HG03575 (cell line): ENCODE results near the gene ZIC2.

Source experiments
- ATAC-seq: cut with Tn5 transposase; IDR thresholded peaks from one replicate; pipeline ENCODE4 v1.9.1; 2021; ENCODE audit not compliant: unreplicated experiment, insufficient number of reproducible peaks, low FRiP score; ENCODE audit errors: extremely low read depth

Gene ZIC2

DNA sequence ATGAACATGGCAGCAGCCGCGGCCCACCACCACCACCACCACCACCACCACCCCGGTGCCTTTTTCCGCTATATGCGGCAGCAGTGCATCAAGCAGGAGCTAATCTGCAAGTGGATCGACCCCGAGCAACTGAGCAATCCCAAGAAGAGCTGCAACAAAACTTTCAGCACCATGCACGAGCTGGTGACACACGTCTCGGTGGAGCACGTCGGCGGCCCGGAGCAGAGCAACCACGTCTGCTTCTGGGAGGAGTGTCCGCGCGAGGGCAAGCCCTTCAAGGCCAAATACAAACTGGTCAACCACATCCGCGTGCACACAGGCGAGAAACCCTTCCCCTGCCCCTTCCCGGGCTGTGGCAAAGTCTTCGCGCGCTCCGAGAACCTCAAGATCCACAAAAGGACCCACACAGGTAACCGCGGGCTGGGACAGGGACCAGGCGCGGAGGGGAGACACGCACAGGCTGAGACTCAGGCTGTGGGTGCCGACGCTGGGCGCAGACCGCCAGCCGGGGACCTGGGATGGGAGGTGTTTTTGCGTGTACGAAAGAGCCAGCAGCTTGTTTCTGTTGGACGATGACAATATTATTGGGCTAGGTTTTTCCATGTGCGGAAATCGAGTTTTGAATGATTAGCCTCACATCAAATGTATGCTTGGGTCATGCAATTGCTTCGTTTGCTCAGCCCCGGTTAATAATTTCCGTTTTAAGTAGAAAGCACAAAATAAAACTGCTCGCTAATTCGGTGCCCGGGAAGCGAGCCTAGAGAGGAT, 1.3 kb downstream of the ZIC2 start:
- ATAC-seq = no peak

DNA sequence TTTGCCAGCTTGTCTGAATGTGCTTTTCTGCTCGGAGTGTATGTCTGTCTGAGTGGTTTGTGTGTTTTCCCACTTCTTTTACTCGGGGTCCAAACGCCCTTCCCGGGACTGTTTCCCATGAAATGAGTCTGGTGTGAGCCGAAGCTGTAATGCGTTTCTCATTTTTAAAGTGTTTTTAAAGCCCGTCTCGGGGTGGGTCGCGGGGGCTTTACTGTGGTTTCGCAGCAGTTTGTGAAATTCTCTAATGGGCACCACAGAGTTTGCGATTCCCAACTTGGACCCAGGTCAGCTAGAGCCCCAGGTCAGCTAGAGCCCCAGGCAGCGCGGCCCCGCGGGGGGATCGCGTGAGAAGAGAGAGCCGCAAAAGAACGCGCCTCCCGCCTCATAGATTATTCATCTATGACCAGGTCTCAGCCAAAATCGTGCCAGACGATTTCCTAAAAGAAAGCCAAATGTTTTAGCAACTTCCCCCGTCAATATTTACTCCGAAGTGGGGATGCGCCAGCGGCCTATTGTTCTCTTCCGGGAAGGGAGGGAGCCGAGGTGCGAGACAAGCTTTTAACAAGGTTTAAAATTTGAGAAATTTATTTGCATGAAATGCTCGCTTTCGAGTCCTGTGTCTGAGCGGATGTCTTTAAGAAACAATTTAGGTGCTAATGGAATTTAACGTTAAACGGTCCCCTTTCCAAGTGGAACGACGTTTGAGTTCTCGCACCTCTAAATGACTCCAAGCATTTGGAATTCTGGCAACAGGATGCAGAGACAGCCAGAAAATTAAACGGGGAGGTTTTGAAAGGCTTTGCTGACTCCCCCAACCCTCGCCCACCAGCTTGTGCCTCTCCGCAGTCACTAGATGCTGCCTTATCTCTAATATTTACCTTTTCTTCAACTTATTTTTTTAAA, 2.2 kb downstream of the ZIC2 start:
- no peak for ATAC-seq

DNA sequence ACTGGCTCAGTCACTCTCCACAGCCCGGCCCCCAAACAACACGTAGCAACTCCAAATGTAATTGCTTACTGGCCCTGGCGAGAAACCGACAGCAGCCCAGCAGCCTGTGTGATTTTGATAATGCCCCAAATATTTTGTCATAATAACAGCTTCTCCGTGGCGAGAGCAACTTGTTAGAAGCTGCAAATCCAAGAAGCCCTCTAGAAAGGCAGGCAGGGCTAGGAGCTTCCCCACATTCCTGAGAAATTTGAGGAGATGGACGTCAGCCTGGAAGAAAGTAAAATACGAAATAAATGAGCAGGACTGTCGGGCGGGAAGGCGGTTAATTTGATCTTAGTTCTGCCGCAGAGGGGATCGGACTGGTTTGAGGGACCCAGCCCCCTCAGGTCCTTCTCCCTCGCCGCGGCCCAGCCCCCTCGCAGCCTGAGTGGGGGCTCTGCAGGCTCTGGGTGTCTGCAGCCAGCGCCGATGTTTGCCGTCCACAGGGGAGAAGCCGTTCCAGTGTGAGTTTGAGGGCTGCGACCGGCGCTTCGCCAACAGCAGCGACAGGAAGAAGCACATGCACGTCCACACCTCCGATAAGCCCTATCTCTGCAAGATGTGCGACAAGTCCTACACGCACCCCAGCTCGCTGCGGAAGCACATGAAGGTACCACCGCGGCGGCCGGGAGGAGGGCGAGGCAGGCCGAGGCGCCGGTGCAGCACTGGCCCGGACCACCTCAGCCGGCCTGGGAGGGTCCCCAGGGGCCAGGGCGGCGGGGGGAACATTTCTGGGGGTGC, 3.1 kb downstream of the ZIC2 start:
- ATAC-seq = no peak

DNA sequence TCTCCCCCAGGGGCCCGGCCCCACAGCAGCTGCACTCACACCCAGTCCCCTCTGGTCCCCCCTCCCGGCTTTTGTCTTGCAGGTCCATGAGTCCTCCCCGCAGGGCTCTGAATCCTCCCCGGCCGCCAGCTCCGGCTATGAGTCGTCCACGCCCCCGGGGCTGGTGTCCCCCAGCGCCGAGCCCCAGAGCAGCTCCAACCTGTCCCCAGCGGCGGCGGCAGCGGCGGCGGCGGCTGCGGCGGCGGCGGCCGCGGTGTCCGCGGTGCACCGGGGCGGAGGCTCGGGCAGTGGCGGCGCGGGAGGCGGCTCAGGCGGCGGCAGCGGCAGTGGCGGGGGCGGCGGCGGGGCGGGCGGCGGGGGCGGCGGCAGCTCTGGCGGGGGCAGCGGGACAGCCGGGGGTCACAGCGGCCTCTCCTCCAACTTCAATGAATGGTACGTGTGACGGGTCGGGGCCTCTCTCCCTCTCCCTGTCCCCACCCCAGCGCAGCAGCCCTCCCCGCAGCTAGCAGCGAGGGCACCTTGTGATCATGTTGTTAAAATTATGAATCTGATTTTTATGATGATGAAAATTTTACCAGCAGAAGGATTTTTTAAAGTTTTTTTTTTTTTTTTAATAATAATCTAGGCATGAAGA, 3.8 kb downstream of the ZIC2 start:
- no peak for ATAC-seq

DNA sequence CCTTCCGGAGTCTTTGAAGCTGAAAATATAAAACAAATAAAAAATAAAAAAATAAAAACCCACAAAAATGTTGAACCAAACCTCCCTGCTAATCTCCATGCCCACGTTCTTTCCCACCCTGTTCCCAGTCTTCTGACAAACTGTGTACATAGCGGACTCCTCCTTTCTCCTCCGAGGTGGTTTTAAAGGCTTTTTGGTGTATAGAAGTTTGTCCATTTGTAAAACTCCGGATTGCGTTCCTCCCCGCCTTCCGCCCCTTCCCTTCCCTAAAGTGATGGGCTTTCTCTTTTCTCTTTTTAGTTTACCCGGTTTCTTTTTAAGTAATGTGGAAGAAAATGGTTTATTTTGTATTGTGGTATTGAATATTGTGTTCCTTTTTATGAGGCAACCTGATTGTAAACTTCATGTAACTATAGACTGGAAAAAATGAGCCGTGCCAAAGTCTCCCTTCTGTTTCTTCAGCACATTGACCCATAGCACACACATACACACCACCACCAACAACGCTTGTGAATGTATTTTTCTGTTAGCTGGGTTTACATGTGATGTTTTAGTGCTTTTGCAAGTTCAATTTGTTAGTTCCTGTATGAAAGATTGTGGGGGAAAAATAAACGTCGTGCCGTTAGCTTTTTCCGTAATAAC, 4.4 kb downstream of the ZIC2 start:
- ATAC-seq = no peak

DNA sequence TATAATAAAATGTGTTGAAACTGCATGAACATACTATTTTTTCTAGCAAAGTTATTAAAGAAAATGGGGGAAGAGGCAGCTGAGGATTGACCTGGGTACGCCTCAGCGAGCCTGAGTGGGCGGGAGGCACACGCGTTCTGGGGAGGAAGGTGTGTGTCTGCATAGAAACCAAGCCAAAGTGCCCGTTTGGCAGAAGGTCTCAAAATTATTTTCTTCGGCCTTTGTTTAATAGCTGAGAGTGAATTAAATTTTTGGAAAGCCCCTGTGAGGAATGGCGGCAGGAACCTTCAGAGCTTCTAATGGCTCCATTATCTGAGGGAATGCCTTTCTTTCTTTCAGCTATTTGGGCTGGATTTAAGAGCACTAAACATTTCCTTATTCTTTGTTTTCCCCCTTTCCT, 5.2 kb downstream of the ZIC2 start:
- ATAC-seq = no peak

DNA sequence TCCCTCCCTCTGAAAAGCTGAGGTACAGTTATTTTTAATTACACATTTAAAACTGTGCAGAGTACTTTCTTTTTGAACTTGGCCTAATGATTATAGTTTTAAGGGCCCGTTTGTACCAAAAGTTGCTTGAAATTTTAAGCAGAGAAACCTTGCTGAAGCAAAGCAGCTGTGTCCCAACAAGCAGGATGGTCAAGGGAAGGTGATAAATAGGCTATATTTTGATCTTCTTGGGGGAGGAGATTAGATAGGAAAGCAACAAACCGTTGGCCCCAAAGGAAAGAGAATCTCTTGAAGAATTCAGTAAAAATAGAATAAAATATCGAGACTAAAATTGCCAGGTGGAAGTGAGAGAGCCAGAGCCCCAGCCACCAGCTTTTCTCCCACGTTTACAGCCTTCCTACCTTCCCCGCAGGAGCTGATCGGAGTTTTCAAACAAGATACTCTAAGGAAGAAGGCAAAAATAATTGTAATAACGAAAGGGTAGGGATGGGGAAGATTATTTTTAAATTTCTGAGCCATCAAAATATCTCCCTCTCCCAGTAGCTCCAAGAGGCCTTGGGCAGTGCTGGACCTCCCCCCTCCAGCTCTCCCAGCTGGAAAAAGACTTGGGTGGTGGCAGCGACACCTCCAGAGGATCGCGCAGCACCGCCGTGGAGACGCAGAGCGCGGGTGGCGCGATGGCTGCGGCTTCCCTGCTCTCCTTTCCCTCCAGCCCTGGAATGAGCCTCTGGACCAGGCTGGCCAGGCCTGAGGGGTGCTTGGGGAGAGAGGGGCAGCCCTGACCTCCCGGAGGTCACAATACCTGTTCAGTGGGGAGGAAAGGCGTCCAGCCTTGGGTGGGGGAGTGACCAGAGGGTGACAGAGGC, 5.8 kb downstream of the ZIC2 start:
- no peak for ATAC-seq

DNA sequence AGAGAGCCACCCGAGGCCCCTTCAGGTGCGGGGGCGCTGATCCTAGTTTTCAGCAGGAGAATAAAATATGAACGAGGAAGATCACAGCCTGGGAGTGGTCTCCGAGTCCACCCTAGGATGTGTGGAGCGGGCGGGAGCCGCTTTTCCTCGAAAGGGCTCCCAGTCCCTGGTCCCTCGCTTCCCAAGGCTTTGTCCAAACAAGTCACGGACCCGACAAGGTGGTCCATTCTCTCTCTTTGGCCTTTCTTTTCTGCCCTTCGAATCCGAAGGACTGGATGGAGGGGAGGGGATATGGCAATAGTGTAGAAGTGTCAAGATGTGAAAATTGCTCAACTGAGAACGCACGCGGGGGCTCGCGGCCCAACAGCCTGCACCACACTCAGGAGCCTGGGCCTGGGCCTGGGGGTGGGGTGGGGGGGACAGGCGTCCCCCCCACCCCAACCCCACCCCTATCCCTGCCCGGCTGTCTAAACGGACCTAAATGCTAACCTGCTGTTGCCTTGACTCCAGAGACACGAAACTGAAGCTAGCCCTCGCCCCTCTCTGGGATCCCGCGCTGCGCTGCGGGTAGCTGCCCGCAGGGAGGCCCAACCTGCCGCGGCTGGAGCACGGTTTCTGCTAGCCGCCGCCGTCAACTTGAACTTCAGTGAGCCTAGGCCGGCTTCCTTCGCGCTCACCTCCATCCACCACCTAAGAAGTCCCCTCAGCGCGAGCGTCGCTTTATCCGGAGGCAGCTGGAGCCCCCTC, 7.1 kb downstream of the ZIC2 start:
- no peak for ATAC-seq

DNA sequence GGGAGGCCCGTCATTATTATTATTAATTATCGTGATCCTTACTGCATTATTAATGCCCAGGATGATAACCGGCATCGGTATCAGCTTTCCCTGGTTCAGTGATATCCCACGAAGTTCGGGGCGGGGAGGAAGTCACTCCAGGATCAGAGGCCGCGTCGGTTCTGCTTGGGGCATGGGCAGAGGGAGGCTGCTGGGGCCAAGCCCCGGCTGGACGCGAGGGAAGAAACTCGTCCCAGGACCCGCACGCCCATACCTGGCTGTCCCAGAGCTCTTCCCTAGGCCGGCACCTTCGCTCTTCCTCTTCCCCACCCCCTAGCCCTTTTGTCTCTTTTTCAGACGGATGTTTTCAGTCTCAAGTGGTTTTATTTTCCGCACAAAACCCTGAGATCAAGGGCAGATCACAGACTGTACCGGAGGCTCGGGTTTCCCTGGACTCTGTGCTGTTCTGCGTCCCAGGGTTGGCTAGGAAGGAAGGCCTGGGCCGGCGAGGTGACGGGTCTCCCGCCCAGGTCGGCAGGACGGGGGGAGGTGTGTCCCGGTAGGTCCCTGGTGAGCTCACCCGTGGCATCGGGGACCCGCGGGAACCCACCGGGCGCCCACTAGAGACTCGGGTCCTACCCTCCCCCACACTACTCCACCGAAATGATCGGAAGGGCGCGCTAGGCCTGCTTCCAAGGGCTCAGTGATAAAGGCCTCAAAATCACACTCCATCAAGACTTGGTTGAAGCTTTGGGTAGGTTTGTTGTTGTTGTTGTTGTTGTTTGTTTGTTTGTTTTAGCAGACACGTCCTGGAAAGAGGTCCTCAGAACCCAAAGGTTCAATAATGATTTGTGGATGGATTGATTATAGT, 7.9 kb downstream of the ZIC2 start:
- ATAC-seq = no peak

DNA sequence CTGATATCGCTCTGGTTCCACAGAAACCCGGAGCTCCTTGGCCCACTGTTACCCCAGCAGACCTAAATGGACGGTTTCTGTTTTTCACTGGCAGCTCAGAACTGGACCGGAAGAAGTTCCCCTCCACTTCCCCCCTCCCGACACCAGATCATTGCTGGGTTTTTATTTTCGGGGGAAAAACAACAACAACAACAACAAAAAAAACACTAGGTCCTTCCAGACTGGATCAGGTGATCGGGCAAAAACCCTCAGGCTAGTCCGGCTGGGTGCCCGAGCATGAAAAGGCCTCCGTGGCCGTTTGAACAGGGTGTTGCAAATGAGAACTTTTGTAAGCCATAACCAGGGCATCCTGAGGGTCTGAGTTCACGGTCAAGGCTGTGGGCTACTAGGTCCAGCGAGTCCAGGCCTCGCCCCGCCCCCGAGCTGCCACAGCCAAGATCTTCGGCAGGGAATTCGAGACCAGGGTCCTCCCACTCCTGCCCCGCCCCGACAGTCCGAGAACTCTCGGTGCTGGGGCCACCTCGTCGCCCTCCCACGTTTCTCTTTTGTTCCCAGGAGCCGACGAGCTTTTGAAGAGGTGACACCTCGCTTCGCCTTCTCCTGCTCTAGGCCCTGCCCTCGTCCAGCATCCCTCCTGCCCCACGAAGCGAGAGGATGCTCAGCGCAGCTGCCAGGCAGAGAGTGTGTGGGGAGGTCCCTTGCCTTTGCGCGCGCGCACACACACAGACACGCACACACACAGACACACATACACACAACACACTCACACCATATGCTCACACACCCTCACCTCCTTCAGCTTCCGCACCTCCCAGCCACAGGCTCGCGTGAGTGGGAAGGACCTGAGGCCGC, 8.8 kb downstream of the ZIC2 start:
- ATAC-seq = no peak

DNA sequence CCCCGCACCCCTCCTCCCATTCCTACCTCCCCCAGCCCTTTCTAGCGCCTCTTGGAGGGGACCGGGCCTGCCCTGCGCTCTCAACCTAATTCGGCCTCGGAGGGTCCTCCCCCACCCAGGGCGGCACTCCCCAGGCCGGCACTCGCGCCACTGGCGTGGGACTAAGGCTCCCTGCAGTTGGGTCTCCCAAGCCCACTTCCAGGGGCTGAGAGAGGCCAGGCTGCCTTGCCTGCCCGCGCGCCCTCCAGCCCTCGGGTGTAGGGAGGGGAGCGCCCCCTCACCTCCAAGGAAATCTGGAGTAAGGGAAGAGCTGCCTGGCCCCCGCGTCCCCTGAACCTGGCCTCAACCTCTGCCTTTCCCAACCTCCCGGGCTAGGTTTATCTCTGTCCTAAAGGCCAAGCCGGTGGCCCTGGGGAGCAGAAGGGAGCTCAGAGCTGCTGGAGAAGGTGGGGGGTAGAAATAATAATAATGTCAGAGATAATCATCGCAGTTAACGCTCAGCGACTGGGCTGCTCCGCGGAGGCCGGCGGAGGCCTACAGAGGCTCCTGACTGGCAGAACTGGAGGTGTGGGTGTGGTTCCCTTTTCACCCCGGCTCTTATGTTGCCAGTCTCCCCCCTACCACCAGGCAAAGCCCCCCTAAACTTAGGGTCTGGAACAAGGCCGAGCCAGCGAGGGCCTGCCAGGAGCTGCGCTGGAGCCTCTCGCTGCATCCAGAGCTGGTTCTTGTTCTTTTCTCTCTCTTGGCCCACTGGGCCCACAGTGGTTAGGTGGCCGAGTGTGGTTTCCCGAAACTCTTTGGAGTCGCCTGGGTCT, 9.6 kb downstream of the ZIC2 start:
- ATAC-seq = no peak

DNA sequence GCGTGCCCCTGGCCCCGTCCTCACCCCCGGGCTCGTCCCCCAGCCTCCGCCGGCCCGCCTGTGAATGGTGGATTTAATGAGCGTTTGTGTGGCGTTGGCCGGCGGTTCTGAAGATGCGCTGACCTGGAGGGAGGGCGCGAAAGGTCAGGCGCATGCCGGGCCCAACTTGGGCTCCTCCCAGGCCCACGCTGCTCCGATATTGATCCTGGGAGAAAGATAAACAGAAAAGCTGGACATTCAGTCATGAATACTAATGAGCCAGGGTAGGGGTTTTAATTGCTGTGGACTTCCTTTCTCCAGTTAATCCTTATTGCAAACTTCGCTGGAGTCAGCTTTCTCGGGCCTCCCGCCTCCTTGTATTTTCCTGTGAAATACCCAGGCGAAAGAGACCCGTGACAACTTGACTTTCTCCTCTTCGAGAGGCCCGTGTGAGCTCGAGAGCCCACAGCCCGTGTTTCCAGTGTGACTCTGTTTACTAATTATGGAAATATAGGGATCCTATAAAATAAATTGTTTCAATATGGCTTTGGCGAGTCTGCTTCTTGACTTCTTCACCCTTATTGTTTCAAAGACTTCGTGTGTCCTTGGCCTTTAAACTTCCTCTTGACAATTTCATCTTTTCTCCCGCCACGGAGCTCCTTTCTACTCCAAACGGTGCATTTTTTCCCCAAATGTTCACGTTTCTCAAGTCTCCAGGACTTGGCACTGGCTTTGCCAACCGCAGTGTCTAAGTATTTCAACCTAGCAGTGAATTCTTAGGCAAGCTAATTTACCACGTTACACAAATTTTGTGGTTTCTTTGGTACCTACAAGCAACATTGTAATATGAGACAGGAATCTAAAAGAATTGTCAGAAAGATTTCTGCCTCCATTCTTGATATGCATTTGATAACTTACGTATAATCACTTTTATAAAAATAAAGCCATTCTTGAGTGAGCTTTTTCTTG, 10.5 kb downstream of the ZIC2 start:
- ATAC-seq = no peak

DNA sequence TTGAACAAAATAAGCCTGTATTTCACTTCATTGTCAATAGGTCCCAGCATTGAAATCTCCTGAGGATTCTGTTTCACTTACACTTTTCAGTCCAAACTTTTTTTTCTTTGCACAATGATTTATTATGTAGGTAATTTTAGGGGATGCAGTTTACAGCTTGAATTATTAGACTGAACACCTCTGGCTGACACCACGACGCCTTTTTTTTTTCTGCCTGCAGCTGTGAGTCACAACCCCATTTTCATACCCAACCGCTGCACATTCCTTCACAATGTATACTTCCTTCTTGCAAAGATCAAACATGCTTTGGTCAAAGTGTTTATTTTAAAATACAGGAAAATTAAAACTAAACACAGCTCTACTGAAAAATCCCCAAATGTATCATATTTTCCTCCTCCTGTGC, 11.4 kb downstream of the ZIC2 start:
- ATAC-seq = no peak
